Muscle layer of duodenum (tissue), 2 donors: ENCODE data around the gene THSD7A.

Source experiments
- H3K27ac ChIP-seq: one replicate; pipeline ENCODE4 v1.7.0; 2013; ENCODE audit warnings: mild to moderate bottlenecking, low read length
- H3K27me3 ChIP-seq: one replicate; pipeline ENCODE4 v1.7.0; 2013; ENCODE audit warnings: low read depth, mild to moderate bottlenecking, control low read depth, low read length
- H3K36me3 ChIP-seq, 2 donors: one replicate each; pipeline ENCODE4 v1.7.0; 2013; ENCODE audit warnings: low read length in 2 of 2, control low read depth in 1 of 2, mild to moderate bottlenecking in 1 of 2; ENCODE audit not compliant: insufficient read depth in 2 of 2, control insufficient read depth in 1 of 2
- H3K4me1 ChIP-seq, 2 donors: one replicate each; pipeline ENCODE4 v1.7.0; 2013; ENCODE audit warnings: low read length in 2 of 2, mild to moderate bottlenecking in 2 of 2, control low read depth in 1 of 2, moderate library complexity in 1 of 2; ENCODE audit not compliant: insufficient read depth in 2 of 2, control insufficient read depth in 1 of 2
- H3K4me3 ChIP-seq, 2 donors: one replicate each; pipeline ENCODE4 v1.7.0; 2013; ENCODE audit warnings: low read length in 2 of 2, low read depth in 1 of 2, mild to moderate bottlenecking in 1 of 2
- H3K9me3 ChIP-seq, 2 donors: one replicate each; pipeline ENCODE4 v1.7.0; 2013; ENCODE audit warnings: low read length in 2 of 2, control low read depth in 1 of 2, mild to moderate bottlenecking in 1 of 2; ENCODE audit not compliant: control insufficient read depth in 1 of 2
- donor health status: healthy.

Gene THSD7A

DNA sequence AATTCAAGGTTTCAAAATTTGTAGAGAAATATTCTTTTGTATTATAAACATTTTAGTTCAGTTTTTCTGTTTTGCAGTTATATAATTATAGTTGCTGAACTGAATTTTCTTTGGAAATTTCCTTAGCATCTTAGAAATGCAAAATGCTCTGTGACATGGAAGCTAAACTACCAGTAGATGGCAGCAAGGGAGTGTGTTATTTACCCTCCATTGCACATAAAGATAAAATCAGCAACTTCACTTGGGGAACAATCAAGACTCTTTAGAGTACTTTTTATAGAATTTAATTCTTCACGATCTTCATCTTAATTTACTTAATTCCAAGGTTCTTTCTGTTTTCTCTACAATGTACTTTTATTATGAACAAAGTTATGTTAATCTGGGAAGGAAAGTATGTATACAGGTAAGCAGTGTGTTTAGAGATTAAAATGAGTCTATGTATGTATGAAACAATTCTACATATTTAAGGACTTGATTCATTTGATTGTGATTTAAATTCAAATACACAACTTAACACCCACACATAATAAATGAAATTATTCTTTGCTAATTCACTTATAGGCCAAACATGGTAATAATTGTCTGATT is 404.2 kb downstream of the THSD7A start:
- H3K4me3 ChIP-seq, result no peak overlapping the region
- no peaks in the 10 kb centered on the region for H3K27me3 ChIP-seq
- H3K9me3 ChIP-seq, result no peaks in the 10 kb centered on the region
- H3K27ac ChIP-seq, result no peak overlapping the region
- H3K4me1 ChIP-seq, result no peaks in the 10 kb centered on the region
- no peaks in the 10 kb centered on the region for H3K36me3 ChIP-seq

DNA sequence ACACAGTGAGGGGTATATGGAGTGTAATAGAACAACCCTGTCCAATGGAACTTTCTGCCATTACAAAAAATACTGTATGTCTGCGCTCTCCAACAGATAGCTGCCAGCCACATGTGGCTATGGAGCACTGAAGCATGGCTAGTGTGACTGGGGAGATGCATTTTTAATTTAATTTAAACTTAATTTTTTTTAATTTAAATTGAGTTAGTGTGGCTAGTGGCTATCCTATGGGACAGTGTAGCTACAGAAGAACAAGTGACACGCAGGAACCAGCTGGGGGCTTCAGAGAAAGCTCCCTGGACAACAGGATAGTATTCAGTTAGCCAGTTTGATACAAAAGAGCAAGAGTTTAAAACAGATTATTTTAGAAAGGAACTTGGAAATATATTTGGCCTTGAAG is 408.0 kb downstream of the THSD7A start:
- no peak overlapping the region for H3K27ac ChIP-seq
- no peaks in the 10 kb centered on the region for H3K4me1 ChIP-seq
- no peaks in the 10 kb centered on the region for H3K27me3 ChIP-seq
- no peak overlapping the region for H3K4me3 ChIP-seq
- H3K9me3 ChIP-seq, result peaks cover 0 to 6% of the 10 kb centered on the region in 2 donors
- H3K36me3 ChIP-seq, result no peaks in the 10 kb centered on the region

DNA sequence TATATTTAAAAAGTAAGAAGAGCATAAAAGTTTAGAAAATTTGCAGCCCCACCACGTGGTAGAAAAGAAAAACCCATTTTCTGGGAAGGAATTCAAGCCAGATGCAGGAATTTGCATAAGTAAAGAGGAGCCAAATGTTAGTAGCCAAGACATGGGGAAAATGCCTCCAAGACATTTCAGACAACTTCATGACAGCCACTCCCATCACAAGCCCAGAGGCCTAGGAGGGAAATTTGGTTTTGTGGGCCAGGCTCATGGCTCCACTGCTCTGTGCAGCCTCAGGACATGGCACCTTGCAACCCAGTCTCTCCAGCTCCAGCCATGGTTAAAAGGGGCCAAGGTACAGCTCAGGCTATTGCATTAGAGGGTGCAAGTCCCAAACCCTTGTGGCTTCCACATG is 411.9 kb downstream of the THSD7A start:
- no peaks in the 10 kb centered on the region for H3K27me3 ChIP-seq
- no peak overlapping the region for H3K4me3 ChIP-seq
- H3K36me3 ChIP-seq, result no peaks in the 10 kb centered on the region
- no peak overlapping the region for H3K27ac ChIP-seq
- H3K4me1 ChIP-seq, result no peaks in the 10 kb centered on the region
- H3K9me3 ChIP-seq, result peaks cover 0 to 6% of the 10 kb centered on the region in 2 donors

DNA sequence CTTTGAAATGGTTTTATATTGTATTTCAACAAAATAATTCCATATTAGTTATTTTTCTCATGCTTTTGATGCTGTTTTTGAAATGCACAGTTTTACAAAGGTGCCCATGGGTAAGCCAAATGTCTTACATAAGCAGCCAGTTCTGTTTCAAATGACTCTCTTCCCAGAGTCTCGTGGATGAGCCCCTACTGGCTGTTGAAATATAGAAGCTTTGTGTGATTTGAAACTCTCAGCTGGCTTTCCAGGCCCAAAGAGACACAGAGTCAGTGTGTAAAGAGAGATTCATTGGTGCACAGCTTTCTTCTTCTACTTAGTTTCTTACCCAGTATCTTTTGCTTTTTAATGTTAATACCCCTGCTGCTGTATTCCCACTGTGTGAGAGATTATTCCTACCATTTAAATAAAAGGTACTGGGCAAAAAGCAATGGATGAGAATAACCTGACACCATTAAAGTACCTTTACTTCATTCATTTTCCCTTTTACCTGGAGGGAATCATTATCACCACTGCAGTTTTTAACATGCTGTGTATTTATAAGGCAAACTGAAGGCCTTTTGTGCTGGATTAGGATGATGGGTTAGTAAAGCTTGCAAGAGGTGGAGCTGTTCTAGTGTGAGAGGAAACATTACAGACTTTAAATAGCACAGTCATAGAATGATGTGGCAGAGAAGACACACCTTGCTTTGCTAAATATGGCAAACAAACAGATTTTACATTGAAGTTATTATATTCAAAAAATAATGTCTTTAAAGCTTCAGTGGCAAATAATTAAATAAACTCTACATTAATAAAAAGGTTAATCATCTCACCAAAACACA is 415.1 kb downstream of the THSD7A start:
- H3K9me3 ChIP-seq, result peaks cover 0 to 9% of the 10 kb centered on the region in 2 donors
- no peak overlapping the region for H3K4me3 ChIP-seq
- H3K27me3 ChIP-seq, result no peaks in the 10 kb centered on the region
- H3K27ac ChIP-seq, result no peak overlapping the region
- no peaks in the 10 kb centered on the region for H3K4me1 ChIP-seq
- H3K36me3 ChIP-seq, result no peaks in the 10 kb centered on the region

DNA sequence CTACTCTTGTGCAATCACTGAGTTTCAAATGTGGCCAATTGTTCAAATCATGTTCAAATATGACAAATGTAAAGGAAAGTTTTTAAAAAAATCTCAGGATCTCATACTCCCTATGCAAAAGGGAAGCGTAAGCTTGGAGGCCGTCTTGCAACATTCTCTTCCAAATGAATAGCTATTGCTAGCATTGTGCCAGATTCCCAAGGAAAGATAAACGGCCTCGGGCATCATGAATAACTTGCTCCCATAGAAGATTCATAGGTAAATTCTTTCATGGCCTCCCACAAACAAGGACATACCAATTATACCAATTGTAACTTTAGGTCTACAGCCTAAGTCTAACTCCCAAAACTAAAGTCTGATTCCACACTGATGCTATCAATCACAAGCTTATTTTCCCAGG is 416.9 kb downstream of the THSD7A start:
- H3K27me3 ChIP-seq, result no peaks in the 10 kb centered on the region
- no peaks in the 10 kb centered on the region for H3K4me1 ChIP-seq
- no peaks in the 10 kb centered on the region for H3K36me3 ChIP-seq
- no peak overlapping the region for H3K27ac ChIP-seq
- peaks cover 0 to 2% of the 10 kb centered on the region in 2 donors for H3K9me3 ChIP-seq
- H3K4me3 ChIP-seq, result no peak overlapping the region

DNA sequence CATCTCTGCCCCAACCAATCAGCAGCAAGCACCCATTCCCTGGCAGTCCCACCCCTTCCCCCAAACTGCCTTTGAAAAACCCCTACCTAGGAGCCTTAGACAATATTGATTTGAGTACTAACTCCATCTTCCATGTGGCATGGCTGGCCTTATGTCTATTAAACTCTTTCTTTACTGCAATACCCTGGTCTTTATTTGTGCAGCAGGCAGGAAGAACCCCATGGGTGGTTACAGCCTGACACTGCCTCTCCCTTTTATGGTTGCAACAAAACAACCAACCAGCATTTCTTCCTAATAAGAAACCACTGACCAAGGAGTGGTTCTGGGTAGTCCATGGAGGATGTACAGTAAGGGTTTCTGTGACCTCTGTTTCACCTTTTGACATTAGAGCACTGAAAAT is 418.1 kb downstream of the THSD7A start:
- Histone ChIP-seq H3K4me1 (no peaks in the 10 kb centered on the region), H3K4me3 (no peak overlapping the region), H3K9me3 (peaks cover 0 to 2% of the 10 kb centered on the region in 2 donors), H3K36me3 (no peaks in the 10 kb centered on the region), H3K27me3 (no peaks in the 10 kb centered on the region), H3K27ac (no peak overlapping the region)

DNA sequence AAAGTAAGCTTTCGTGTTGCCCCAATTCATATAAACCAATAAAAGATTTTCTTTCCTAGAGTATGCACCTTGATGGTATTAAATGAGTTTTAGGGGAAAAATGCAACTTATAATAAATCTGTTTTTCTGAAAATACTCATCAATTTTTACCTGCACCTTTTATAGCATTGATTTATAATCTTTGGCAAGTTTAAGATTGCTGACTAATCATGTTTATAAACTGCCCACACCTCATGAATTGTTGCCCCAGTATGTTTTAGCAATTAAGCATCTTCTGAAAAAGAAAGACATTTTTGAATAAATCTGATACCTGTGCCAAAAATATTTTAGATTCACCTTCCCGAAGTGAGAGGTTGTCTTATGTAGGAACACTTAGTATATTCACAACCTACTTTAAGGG is 420.0 kb downstream of the THSD7A start:
- Histone ChIP-seq H3K27me3 (no peaks in the 10 kb centered on the region), H3K4me3 (no peak overlapping the region), H3K4me1 (no peaks in the 10 kb centered on the region), H3K36me3 (no peaks in the 10 kb centered on the region), H3K9me3 (peaks cover 0 to 2% of the 10 kb centered on the region in 2 donors), H3K27ac (no peak overlapping the region)

DNA sequence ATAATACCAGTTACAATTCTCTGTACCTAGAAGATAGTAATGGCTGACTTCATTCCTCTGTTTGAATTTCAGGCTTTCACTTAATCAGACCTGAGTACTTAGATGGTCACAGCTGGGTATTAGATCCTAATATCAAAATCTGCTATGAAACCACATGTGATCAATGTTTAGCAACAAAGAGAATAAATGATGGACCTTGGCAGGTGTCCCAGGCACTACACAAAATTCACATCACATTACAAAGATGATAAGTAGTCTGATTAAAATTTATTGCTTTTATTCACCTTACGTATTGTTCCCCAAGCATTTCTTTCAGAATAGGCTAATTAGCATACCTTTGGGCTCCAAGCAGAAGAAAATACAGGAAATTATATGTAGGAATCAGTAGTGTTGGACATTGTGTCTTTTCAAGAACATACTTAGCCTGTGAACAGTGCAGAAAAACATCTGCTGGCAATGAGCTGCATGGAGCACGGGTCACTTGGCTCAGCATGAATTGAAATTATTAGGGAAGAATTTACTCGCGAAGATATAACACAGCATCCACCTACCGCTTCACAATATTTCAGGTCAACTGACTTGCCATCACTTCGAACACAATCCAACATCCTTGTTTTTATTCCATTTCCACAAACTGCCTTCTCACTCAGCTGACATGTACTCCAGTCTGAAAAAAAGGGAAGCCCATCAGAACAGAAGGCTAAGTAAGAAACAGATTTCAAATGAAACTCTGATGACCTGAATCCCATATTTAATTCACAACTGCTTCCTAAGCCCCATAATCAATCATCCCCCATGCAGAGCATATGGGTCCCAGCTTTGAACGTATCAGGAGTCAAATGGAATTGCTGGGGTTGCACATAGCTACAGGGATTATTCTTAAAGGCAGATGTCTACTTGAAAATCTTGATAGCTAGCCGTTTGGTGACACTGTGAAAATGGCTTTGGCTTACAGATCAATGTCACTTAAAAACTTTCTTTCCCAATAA is 421.0 kb downstream of the THSD7A start:
- no peaks in the 10 kb centered on the region for H3K27me3 ChIP-seq
- no peaks in the 10 kb centered on the region for H3K4me1 ChIP-seq
- no peak overlapping the region for H3K27ac ChIP-seq
- peaks cover 0 to 2% of the 10 kb centered on the region in 2 donors for H3K9me3 ChIP-seq
- H3K4me3 ChIP-seq, result no peak overlapping the region
- no peaks in the 10 kb centered on the region for H3K36me3 ChIP-seq

DNA sequence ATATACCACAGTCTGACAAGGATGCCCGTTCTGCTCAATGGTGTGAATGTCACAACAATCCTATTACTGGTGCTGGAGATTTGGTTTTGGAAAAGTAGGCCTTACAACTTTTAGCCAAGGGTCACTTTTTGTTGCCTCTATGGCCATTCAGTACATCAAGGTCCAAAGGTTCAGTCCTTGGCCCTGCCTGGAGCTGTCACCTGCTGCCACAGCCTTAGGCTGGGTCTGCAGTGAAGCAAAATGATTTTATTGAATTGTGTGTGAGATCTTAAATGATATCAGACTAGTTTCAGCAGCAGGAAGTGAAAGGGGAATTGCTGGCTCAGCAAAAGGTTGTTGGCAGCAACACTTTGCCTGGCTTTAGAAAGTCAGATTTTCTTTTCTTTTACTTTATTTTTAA is 427.6 kb downstream of the THSD7A start:
- Histone ChIP-seq H3K36me3 (no peaks in the 10 kb centered on the region), H3K4me1 (no peaks in the 10 kb centered on the region), H3K9me3 (no peaks in the 10 kb centered on the region), H3K27me3 (no peaks in the 10 kb centered on the region), H3K4me3 (no peak overlapping the region), H3K27ac (no peak overlapping the region)

DNA sequence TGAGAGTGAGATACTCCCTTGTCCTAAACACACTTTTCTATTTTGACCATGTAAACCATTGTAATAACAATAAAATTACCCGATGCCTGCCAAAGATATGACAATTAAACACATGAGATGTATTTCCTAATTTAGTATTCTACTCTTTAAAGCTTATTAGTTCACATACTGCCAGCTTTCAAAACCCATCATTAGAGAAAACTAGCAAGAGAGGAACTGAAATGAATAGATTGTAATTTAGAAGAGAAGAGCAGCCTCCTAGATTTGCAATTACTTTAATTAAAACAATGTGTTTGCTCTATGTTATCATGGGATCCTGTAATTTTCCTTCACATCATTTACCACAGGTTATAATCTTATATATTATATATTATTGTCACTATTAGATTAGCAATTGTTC is 428.2 kb downstream of the THSD7A start:
- Histone ChIP-seq H3K27ac (no peak overlapping the region), H3K27me3 (no peaks in the 10 kb centered on the region), H3K4me3 (no peak overlapping the region)

DNA sequence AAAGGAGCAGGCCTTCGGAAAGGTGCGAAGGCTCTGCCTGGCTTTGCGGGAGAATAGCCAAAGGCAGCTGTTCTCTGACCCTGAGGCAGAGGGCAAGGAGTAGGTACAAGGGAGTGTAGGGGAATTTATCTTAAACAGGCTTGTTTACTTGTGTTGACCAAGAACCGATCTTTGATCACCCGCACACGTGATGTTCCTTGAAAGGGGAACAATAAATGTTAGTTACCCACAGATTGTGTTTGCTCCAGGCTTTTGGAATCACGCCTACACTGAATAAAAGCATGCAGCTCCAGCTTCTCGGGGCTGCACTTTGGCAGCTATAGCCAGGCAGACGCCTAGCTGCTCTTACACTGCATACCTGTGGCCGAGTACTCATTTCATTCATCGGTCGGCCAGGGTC is 437.6 kb downstream of the THSD7A start:
- Histone ChIP-seq H3K4me3 (no peak overlapping the region), H3K27ac (no peak overlapping the region), H3K4me1 (no peaks in the 10 kb centered on the region), H3K27me3 (no peaks in the 10 kb centered on the region), H3K36me3 (peaks cover 0 to 6% of the 10 kb centered on the region in 2 donors), H3K9me3 (peaks cover 0 to 3% of the 10 kb centered on the region in 2 donors)

More for the DNA sequence above, 428.2 kb downstream of the THSD7A start:
- Histone ChIP-seq H3K36me3 (no peaks in the 10 kb centered on the region), H3K9me3 (no peaks in the 10 kb centered on the region), H3K4me1 (no peaks in the 10 kb centered on the region)
